Measurements from ENCODE around the gene EEPD1.

EEPD1 gene

DNA sequence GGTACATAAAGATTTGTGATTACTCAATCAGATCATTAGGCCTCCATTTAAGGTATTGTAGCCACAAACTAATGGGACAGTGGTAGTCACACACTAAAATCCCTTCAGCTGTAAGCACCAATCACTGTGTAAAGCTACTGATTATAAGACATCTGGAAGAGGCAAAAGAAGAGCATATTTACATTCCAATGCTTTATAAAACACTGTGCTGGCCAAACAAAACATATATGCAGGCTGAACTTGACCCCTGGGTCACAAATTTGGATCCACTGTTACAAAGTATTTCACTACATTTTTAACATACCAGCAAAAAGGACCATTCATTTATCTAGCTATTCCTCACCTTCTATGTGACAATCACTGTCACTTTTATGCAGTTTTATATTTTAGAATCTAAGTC, 195.2 kb downstream of the EEPD1 start:
- no peak for DNase-seq

DNA sequence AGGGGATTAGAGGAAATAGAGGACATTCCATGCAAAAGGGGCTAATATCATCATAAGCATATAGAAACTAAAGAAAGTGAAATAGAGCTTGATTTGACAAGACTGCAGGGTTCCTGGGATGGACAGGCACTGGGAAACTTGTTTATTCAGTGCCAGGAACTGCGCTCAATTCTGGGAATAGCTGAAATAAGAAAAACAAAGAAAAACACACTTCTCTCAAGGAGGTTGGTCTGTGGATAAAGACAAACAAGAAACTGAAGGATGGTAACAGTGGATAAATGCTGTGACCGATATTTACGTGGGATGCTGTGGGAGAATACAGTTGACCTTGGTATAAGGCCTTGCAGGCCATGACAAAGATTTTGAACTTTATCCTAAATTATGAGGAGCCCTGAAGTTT, 195.7 kb downstream of the EEPD1 start:
- DNase-seq: no peak

- DNase-seq: no peak
These were observed 196.6 kb downstream of the EEPD1 start for GRCh38 chr7:36349626-36350025.

All from NCI-H2171 treated with DMSO at 0.1 percent for 48 hours (cell line).